HepG2 (cell line): ENCODE measurements around the gene BMAL1. TPM values are rescaled to one million over a fixed set of nuclear protein-coding genes. Genes with fewer than 3 reads are reported as not detected.

ENCODE experiments used
- ATAC-seq: fragments of 200-7000 bp; cut with Tn5 transposase; 3 replicates; pipeline ENCODE4 v1.9.1; 2020; ENCODE audit warnings: mild to moderate bottlenecking, moderate library complexity
- BruUV-seq: library from RNA; stranded (reverse); fragments of 400-500 nt; replicated peaks from 2 replicates; lab custom pipeline; 2021; lab: Mats Ljungman, UMichigan
- CTCF ChIA-PET: fragments of 300-600 bp; formaldehyde crosslinking; extraction: SDS; loops from one replicate; lab custom pipeline; 2021; ENCODE audit warnings: low total read pairs, inconsistent platforms, low intra/inter-chr PET ratio; lab: Yijun Ruan, JAX
- POLR2A ChIA-PET: fragments of 350-600 bp; sonication (Branson Sonifier 250); formaldehyde crosslinking; loops from one replicate; lab custom pipeline; 2020; ENCODE audit warnings: antibody characterized with exemption, inconsistent platforms; lab: Yijun Ruan, JAX
- DNase-seq: peaks from one replicate; pipeline ENCODE4 v3.0.0-alpha.2; 2015; ENCODE audit warnings: low spot score
- FAIRE-seq: peaks from 3 replicates; lab custom pipeline; 2011; peaks lifted over from hg19 to GRCh38; lab: Jason Lieb, UNC
- H2AFZ ChIP-seq: one replicate; pipeline ENCODE4 v1.6.1; 2011; ENCODE audit warnings: low read length, inconsistent platforms
- H3K27ac ChIP-seq: fragments of 300-600 bp; 3 replicates; pipeline ENCODE4 v1.8.0; 2011; ENCODE audit warnings: mixed run types, mild to moderate bottlenecking, mixed read lengths, low read length, inconsistent platforms; ENCODE audit not compliant: insufficient read depth; ENCODE audit errors: extremely low read length
- H3K27me3 ChIP-seq, 2 experiments: fragments of 200-600 bp in 1 of 2; 2 replicates in 1 of 2; 3 replicates in 1 of 2; pipeline versions ENCODE4 v1.6.0 to v1.8.0; 2011; ENCODE audit warnings: low read length in 2 of 2, mild to moderate bottlenecking in 2 of 2, moderate library complexity in 2 of 2, inconsistent platforms in 1 of 2; ENCODE audit not compliant: insufficient read depth in 2 of 2, control insufficient read depth in 1 of 2
- H3K36me3 ChIP-seq, 2 experiments: fragments of 200-600 bp in 1 of 2; replicated peaks in 1 of 2; 2 replicates in 1 of 2; 3 replicates in 1 of 2; pipeline versions ENCODE4 v1.5.1 to v1.8.0; 2011; ENCODE audit warnings: low read length in 2 of 2, inconsistent platforms in 1 of 2; ENCODE audit not compliant: insufficient read depth in 2 of 2, control insufficient read depth in 1 of 2
- H3K4me1 ChIP-seq: 2 replicates; pipeline ENCODE4 v1.5.1; 2012; ENCODE audit warnings: low read length, inconsistent platforms; ENCODE audit not compliant: insufficient read depth
- H3K4me2 ChIP-seq: 2 replicates; pipeline ENCODE4 v1.6.0; 2011; ENCODE audit warnings: low read depth, low read length, inconsistent platforms
- H3K4me3 ChIP-seq, 3 experiments: fragments of 200-600 bp in 1 of 3; sonication (generic), shearing (Covaris generic) in 1 of 3; replicated peaks in 1 of 3; 2 replicates each; pipeline ENCODE4 v1.5.1; 2011 to 2016; ENCODE audit warnings: low read length in 3 of 3, inconsistent platforms in 2 of 3, low read depth in 2 of 3, mild to moderate bottlenecking in 2 of 3, control low read depth in 1 of 3, mixed read lengths in 1 of 3; ENCODE audit not compliant: insufficient read depth in 1 of 3
- H3K79me2 ChIP-seq: one replicate; pipeline ENCODE4 v1.6.1; 2011; ENCODE audit warnings: low read length, inconsistent platforms; ENCODE audit not compliant: insufficient read depth
- H3K9ac ChIP-seq: 2 replicates; pipeline ENCODE4 v1.6.0; 2011; ENCODE audit warnings: mild to moderate bottlenecking, low read depth, low read length, inconsistent platforms; ENCODE audit not compliant: insufficient read depth
- H3K9me3 ChIP-seq: 2 replicates; pipeline ENCODE4 v1.5.1; 2012; ENCODE audit warnings: mild to moderate bottlenecking, low read length
- H4K20me1 ChIP-seq: 2 replicates; pipeline ENCODE4 v1.6.0; 2011; ENCODE audit warnings: inconsistent platforms, mild to moderate bottlenecking, low read length, moderate library complexity; ENCODE audit not compliant: insufficient read depth
- FOXM1 ChIP-seq: sonication (generic); formaldehyde crosslinking; IDR thresholded peaks from 2 replicates; pipeline ENCODE4 v1.5.0; 2020; ENCODE audit warnings: missing genetic modification reagents
- GABPB1 ChIP-seq: IDR thresholded peaks from 2 replicates; pipeline ENCODE4 v1.6.1; 2016; ENCODE audit warnings: mild to moderate bottlenecking, missing genetic modification reagents, moderate library complexity, missing compliant biosample characterization
- MXD1 ChIP-seq: sonication (generic); formaldehyde crosslinking; IDR thresholded peaks from 2 replicates; pipeline ENCODE4 v1.4.0; 2020; ENCODE audit warnings: mild to moderate bottlenecking, missing genetic modification reagents
- PHF5A ChIP-seq: IDR thresholded peaks from one replicate; pipeline ENCODE4 v1.6.1; 2018; ENCODE audit warnings: low read depth, missing genetic modification reagents; ENCODE audit not compliant: unreplicated experiment
- PITX1 ChIP-seq: sonication (generic); formaldehyde crosslinking; IDR thresholded peaks from 2 replicates; pipeline ENCODE4 v1.5.1; 2020; ENCODE audit warnings: mild to moderate bottlenecking, missing genetic modification reagents
- SMAD1 ChIP-seq: sonication (generic); formaldehyde crosslinking; IDR thresholded peaks from 2 replicates; pipeline ENCODE4 v1.4.0; 2020; ENCODE audit warnings: missing genetic modification reagents, low read depth, mild to moderate bottlenecking, borderline replicate concordance
- TBP ChIP-seq: sonication (generic); formaldehyde crosslinking; IDR thresholded peaks from 2 replicates; pipeline ENCODE4 v1.5.0; 2020; ENCODE audit warnings: missing genetic modification reagents
- ZNF10 ChIP-seq: sonication (generic); formaldehyde crosslinking; IDR thresholded peaks from 2 replicates; pipeline ENCODE4 v1.4.0; 2020; ENCODE audit warnings: mild to moderate bottlenecking, low read depth, missing genetic modification reagents, borderline replicate concordance
- ZNF678 ChIP-seq: sonication (generic); formaldehyde crosslinking; IDR thresholded peaks from 2 replicates; pipeline ENCODE4 v1.4.0; 2020; ENCODE audit warnings: mild to moderate bottlenecking, missing genetic modification reagents
- WGBS: methylation state at CpG from one replicate; pipeline ENCODE4 v1.1.6; 2017; ENCODE audit warnings: low lambda C conversion rate; 5-methylcytosine and 5-hydroxymethylcytosine counted together
- in situ Hi-C: cut with HindIII; loops from 2 replicates; pipeline ENCODE4 v1.10.0; 2017; ENCODE audit warnings: low pct_unique_long_range_greater_than_20kb; ENCODE audit not compliant: extremely low pct_ligation_motif_present
- intact Hi-C: fragments of 100-400 bp; cut with micrococcal nuclease; formaldehyde crosslinking; loops from one replicate; pipeline ENCODE4 v1.10.0; 2022; ENCODE audit not compliant: unreplicated experiment
- polyA plus RNA-seq, 8 experiments: library from polyadenylated mRNA; depleted of rRNA in 3 of 8; stranded (reverse) in 7 of 8; unstranded in 1 of 8; fragments of >200 nt; fragmentation: Illumina TruSeq in 4 of 8; extraction: Trizol in 4 of 8; gene quantifications; 2 replicates each; pipeline versions ENCODE4 v1.2.1 to v1.2.3, GENCODE V29; 2011 to 2016; ENCODE audit warnings: low read depth in 4 of 8, missing spikeins in 1 of 8, mixed read lengths in 1 of 8; ENCODE audit not compliant: insufficient read depth in 1 of 8
- total RNA-seq, 5 experiments: library from RNA; depleted of rRNA; stranded (reverse); fragments of >200 nt; fragmentation: Illumina TruSeq; extraction: Trizol; gene quantifications; 2 replicates each; pipeline ENCODE4 v1.2.3, GENCODE V29; 2016; ENCODE audit warnings: low read depth in 1 of 5
- TF ChIP-seq, protein P1 (sequence below): sonication (generic); formaldehyde crosslinking; IDR thresholded peaks from 2 replicates; pipeline ENCODE4 v1.4.0; 2020; ENCODE audit warnings: missing genetic modification reagents
- TF ChIP-seq, protein P2 (sequence below): IDR thresholded peaks from 2 replicates; pipeline ENCODE4 v1.6.1; 2016
- TF ChIP-seq, protein P3 (sequence below): sonication (generic); formaldehyde crosslinking; IDR thresholded peaks from 2 replicates; pipeline ENCODE4 v1.4.0; 2020; ENCODE audit warnings: missing genetic modification reagents, borderline replicate concordance

The BMAL1 gene
- total and polyA plus RNA-seq, 2 of the 13 experiments (the other 11 are each of a cell fraction or from before 2014, with no cell fraction given), result 4.5 to 4.8 TPM

DNA sequence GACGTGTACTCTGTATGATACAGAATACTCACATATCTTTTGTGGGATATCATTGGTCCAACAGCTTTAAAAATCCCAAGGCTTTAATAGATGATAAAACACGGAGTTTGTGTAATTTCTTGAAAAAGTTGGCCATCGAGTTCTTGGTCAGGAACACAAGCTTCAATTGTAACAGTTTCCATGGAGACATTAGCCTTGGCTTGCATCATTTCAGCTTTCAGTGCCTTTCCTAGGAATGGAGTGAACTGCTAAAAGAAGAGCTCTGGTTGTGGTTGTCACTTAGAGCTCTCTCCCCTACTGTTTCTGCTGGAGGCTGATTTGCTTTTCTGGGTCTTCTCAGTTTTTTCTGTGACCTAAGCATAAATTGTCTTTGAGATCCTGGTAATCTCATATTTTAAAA, 14.2 kb downstream of the BMAL1 start:
- ATAC-seq, result no peak
- intact Hi-C loops, result no loop called here
- TF ChIP-seq ZNF678 (no peak), MXD1 (CRISPR knock-in tag) (no peak)
- TF ChIP-seq, protein P1, sequence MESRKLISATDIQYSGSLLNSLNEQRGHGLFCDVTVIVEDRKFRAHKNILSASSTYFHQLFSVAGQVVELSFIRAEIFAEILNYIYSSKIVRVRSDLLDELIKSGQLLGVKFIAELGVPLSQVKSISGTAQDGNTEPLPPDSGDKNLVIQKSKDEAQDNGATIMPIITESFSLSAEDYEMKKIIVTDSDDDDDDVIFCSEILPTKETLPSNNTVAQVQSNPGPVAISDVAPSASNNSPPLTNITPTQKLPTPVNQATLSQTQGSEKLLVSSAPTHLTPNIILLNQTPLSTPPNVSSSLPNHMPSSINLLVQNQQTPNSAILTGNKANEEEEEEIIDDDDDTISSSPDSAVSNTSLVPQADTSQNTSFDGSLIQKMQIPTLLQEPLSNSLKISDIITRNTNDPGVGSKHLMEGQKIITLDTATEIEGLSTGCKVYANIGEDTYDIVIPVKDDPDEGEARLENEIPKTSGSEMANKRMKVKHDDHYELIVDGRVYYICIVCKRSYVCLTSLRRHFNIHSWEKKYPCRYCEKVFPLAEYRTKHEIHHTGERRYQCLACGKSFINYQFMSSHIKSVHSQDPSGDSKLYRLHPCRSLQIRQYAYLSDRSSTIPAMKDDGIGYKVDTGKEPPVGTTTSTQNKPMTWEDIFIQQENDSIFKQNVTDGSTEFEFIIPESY (CRISPR knock-in tag), result no peak
- TF ChIP-seq, all 625 proteins: peak for 0
- Histone ChIP-seq H2AFZ (no peak overlapping the region), H3K4me2 (no peak overlapping the region), H3K27me3 (no peaks in the 10 kb centered on the region), H3K4me1 (no peaks in the 10 kb centered on the region), H3K27ac (no peak overlapping the region), H3K36me3 (no peaks in the 10 kb centered on the region), H4K20me1 (no peaks in the 10 kb centered on the region), H3K9ac (no peak overlapping the region), H3K9me3 (no peaks in the 10 kb centered on the region), H3K4me3 (no peak overlapping the region), H3K79me2 (no peaks in the 10 kb centered on the region)
- FAIRE-seq, result no peak
- CTCF ChIA-PET, result no interaction called here
- no TSS peak for BruUV-seq
- POLR2A ChIA-PET, result no interaction called here
- no peak for DNase-seq
- in situ Hi-C loops, result no loop called here
- WGBS, result 26% methylated on average over 3 of the region's 3 CpGs

DNA sequence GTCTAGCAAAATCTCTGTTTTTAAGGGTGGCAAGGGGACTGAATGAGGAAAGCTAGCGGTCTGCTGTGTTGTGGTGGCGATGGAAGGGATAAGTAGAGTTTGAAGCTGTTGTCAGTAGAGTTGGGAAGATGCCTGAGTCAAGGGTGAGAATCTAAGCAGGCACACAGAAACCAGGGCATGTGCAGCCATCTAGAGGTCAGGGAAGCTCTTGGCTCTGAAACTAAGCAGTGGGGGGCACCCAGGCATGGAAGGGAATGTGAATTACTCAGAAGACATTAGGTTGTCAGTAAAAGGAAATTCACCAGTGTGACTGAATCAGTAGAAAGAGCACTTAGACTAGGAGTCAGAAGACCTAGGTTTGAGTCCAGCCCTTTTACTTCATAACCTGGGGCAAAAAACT, 15.4 kb downstream of the BMAL1 start:
- CTCF ChIA-PET, result no interaction called here
- no peaks in the 10 kb centered on the region for H3K27me3 ChIP-seq
- POLR2A ChIA-PET, result no interaction called here

More for the DNA sequence above, 15.4 kb downstream of the BMAL1 start:
- no peaks in the 10 kb centered on the region for H3K9me3 ChIP-seq
- ATAC-seq, result no peak
- H3K9ac ChIP-seq, result no peak overlapping the region
- no peaks in the 10 kb centered on the region for H3K79me2 ChIP-seq
- WGBS, result 75% methylated on average over 2 of the region's 2 CpGs
- H3K4me2 ChIP-seq, result no peak overlapping the region
- TF ChIP-seq TBP (CRISPR knock-in tag) (no peak), ZNF10 (CRISPR knock-in tag) (no peak), FOXM1 (CRISPR knock-in tag) (no peak), PHF5A (CRISPR knock-in tag) (no peak), GABPB1 (CRISPR knock-in tag) (no peak), SMAD1 (CRISPR knock-in tag) (no peak), PITX1 (CRISPR knock-in tag) (no peak)
- TF ChIP-seq, protein P2, sequence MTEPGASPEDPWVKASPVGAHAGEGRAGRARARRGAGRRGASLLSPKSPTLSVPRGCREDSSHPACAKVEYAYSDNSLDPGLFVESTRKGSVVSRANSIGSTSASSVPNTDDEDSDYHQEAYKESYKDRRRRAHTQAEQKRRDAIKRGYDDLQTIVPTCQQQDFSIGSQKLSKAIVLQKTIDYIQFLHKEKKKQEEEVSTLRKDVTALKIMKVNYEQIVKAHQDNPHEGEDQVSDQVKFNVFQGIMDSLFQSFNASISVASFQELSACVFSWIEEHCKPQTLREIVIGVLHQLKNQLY (CRISPR knock-in tag), result no peak
- TF ChIP-seq, protein P3, sequence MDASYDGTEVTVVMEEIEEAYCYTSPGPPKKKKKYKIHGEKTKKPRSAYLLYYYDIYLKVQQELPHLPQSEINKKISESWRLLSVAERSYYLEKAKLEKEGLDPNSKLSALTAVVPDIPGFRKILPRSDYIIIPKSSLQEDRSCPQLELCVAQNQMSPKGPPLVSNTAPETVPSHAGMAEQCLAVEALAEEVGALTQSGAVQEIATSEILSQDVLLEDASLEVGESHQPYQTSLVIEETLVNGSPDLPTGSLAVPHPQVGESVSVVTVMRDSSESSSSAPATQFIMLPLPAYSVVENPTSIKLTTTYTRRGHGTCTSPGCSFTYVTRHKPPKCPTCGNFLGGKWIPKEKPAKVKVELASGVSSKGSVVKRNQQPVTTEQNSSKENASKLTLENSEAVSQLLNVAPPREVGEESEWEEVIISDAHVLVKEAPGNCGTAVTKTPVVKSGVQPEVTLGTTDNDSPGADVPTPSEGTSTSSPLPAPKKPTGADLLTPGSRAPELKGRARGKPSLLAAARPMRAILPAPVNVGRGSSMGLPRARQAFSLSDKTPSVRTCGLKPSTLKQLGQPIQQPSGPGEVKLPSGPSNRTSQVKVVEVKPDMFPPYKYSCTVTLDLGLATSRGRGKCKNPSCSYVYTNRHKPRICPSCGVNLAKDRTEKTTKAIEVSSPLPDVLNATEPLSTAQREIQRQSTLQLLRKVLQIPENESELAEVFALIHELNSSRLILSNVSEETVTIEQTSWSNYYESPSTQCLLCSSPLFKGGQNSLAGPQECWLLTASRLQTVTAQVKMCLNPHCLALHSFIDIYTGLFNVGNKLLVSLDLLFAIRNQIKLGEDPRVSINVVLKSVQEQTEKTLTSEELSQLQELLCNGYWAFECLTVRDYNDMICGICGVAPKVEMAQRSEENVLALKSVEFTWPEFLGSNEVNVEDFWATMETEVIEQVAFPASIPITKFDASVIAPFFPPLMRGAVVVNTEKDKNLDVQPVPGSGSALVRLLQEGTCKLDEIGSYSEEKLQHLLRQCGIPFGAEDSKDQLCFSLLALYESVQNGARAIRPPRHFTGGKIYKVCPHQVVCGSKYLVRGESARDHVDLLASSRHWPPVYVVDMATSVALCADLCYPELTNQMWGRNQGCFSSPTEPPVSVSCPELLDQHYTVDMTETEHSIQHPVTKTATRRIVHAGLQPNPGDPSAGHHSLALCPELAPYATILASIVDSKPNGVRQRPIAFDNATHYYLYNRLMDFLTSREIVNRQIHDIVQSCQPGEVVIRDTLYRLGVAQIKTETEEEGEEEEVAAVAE (CRISPR knock-in tag), result no peak
- DNase-seq, result no peak
- intact Hi-C loops, result no loop called here
- in situ Hi-C loops, result no loop called here
- no peak overlapping the region for H2AFZ ChIP-seq
- H3K27ac ChIP-seq, result no peak overlapping the region
- FAIRE-seq, result no peak
- no TSS peak for BruUV-seq
- H4K20me1 ChIP-seq, result no peaks in the 10 kb centered on the region
- H3K4me3 ChIP-seq, result no peak overlapping the region
- H3K36me3 ChIP-seq, result no peaks in the 10 kb centered on the region
- H3K4me1 ChIP-seq, result peaks cover 8% of the 10 kb centered on the region; the same call in 1 of the 2 replicates
